CD4-positive, alpha-beta T cell treated with Interleukin-10 for 1 hour (primary cell): ENCODE measurements around the gene IRX2.

Experiments
- DNase-seq: peaks from one replicate; pipeline ENCODE4 v3.0.0-alpha.2; 2020

The IRX2 gene

DNA sequence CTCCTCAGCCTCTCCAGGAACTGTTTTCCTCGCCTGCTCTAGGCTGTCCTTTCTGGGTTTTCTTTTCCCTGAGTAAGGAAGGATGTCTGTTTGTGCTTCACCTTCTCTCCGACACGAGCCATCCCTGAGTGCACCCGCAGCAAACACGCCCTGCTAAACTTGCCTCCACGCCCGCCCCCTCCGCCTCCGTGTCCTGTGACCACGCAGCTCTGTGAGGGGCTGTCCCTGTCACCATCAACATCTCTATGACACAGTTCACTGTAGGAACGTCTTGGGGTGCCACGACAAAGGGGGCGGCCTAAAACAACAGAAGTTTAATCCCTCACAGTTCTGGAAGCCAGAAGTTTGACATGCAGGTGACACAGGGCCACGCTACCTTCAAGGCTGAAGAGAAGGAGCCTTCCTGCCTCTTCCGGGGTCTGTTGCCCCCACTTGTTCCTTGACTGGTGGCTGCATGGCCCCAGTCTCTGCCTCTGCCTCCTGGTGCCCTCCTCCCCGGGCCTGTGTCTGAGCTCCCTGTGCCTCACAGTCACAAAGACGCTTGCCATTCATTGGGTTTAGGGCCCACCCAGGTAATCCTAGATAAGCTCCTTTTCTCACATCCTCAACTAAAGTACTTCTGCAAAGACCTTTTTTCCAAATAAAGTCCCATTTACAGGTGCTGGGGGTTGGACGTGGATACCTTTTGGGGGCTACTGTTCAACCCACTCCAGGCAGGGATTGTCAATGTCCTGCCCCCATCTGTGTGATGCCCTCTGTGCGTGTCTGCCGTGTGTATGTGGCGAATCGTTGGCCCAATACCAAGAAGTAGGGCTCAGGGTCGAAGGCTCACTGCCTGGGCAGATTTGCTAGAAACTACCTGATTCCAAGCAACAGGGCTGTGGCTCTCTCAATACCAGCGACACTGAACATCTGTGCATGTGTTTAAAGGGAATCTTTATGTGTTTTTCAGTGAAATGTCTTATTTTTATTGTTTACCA, 39.7 kb downstream of the IRX2 start:
- DNase-seq = no peak

DNA sequence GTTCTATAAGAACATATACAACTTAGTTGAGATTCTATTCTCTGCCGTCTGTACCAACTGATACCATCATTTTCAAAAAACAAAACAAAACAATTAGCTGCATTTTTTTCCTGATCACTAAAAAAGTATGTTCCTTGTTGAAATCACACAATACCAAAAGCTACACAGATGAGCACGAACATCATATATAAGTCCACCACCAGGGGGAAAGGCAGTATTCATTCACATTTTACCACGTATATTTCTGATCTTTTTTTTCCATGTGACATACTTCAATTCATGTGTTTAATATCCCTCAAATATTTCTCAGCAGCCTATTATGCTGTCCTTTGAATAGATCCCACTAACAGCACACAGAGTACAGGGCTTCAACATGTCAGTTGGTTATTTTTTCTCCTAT, 40.6 kb downstream of the IRX2 start:
- no peak for DNase-seq

DNA sequence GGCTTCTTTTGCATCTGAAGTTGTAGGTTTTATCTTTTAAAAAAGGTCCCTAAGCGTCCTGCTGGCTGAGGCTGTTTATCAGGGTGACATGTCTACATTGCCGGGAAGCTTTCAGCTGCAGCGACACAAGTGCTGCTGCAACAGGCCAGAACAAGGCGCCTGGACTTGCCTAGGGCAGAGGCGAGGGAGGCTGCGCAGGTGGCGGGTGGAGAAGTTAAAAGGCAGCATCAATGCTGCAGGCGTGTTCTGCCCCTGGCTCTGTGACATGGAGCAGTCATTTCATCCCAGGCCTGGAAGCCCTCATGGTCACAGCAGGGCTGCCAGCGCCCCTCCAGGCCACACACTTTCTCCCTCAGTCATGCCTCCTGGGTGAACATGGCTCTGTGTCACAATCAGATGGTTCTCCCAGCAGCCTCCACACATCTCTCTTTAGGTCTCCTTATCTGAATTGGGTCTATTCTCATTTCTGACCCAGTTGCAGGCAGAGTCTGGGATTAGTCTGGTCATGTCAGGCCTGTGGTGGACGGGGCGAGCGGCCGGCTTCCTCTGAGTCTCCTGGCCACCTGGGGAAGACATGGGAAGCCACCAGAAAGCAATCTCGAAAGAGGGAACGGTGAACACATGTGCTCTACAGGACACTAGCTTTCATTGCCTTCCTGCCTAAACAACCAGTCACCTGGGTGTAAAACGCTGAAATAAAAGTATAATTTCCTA, 41.3 kb downstream of the IRX2 start:
- no peak for DNase-seq

DNA sequence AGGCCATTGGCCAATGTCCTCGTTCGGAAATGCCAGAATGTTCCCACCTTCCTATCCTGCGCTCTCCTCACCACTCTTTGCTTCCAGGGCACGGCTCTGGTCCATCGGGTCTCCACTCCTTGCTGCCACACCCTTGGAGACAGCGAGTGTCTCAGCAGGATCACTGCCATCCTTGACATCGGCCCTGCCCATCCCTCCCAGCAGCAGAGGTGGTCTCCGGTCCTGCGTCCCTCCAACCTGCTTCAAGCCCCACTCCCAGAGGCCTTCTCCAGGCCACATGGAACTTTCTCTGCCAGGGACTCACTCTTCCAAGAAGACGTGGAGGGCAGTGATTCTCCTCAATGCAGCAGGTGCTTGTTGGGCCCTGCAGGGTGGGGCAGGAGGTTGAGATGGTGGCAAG, 42.7 kb downstream of the IRX2 start:
- DNase-seq = no peak

DNA sequence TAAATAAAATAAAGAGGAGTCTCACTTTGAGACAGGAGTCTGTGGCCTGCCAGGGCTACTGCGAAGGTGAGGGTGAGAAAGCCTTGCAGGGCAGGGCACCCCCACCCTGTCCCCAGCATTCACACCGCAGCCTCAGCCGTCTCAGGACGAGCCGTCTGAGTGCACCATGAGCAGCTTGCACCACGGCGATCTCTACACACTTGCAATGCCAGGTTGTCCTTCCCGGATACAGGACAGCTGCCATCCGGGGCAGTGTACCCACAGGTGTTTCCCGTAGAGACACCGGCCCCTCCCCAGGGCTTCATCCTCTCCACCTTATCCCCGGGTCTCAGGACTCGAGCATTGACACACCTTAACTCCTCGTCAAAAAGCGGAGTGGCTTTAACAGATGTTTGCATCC, 43.3 kb downstream of the IRX2 start:
- no peak for DNase-seq

DNA sequence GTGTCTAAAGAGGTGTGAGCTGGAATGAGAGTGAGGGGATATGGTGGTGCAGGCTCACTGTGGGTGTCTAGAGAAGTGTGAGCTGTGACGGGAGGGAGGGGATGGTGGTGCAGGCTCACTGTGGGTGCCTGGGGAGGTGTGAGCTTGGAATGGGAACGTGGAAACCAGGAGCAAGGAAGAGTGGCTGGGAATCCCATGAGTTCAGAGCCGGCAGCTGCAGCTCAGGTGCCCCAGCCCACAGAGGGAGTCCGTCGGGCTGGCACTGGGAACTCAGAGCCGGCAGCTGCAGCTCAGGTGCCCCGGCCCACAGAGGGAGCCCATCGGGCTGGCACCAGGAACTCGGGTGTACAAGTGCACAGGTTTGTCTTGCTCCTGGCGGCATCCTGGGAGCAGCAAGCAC, 45.6 kb downstream of the IRX2 start:
- DNase-seq = no peak

DNA sequence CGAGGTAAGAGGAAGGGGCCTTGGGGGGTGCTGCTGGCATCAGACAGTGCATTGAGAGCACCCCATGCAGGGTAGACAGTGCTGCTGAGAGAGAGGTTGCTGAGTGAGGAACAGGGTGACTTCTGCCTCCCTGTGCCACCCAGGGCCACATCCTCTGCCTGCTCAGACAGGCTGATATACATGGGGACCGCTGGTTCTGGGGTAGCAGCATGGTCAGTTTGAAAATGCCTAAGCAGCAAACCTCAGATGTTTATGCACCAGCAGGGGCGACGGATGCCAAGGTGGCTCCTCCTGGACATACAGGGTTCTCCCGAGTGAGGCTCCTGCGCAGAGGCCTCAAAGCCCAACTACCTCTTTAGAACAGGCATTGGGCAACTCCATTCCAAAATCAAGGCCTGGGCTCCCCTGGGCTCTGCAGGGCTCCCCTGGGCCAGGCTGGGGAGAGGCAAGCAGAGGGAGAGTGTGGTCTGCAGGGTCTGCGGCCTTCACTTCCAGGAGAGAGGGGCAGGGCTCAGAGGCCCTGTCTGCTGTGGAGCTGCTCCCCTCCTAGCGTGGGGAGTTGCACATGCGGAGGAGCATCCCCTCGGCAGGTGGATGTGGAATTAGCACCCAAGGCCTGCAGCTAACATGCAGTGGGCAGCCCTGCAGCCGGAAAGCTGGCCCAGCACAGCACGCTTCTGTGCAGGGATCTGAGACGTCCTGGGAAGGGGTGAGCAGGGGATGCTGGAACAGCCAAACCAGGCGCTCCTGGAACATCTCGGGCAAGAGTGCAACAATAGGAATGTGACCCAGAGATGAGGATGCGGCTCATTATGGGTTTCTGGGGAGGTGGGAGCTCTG, 46.5 kb downstream of the IRX2 start:
- DNase-seq = no peak

DNA sequence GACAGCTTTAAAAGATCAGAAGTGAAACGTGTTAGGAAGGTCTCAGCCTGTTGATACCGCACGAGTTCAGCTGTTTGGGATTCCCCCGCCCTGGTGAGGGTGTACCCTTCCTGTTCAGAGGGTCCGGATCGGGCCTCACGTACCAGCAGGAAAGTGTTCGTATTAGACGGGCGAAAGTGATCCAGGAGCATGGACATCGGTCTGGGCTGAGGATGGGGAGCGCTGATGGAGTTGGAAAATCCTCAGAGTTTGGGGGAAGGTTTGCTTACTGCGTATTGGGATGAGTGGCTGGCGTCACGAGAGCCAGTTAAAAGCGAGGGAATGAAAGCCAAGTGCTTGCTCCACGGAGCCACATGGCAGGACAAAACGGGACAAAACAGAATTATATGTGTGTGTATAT, 47.4 kb downstream of the IRX2 start:
- no peak for DNase-seq

DNA sequence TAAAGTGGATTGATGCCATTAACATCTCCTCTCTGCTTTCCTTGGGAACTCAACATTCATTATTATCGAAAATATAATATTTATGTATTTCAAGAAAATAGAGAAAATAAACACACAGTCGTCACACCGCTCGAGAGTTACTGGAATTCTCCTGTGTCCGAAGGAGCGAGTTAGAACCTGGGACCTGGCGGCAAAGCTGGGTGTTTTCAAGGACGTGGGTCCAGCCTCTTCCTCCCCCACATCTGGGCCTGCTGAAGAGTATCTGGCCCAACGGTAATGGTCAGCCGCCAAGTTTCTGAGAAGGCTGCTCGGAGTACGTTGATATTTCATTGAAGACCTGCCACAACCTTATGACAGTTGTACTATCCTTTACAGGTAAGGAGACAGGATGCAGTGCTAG, 47.9 kb downstream of the IRX2 start:
- no peak for DNase-seq

DNA sequence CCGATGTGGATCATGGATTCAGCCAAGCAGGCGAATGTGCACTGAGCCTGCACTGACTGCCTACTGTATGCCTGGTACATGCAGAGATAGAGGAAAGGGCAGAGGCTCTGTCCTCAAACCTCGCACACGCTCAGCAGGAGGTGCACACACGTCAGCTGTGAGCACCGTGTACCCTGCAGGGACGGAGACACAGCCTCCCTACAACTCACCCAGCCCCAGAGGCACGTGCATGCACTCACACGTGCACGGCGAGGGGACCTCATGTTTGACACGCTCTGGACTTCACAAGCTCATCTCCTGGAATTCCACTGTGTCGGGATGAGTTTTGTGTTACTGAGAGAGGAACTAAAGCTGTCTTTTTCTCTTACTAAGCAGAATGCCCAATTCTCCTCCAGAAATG, 48.4 kb downstream of the IRX2 start:
- DNase-seq = no peak

DNA sequence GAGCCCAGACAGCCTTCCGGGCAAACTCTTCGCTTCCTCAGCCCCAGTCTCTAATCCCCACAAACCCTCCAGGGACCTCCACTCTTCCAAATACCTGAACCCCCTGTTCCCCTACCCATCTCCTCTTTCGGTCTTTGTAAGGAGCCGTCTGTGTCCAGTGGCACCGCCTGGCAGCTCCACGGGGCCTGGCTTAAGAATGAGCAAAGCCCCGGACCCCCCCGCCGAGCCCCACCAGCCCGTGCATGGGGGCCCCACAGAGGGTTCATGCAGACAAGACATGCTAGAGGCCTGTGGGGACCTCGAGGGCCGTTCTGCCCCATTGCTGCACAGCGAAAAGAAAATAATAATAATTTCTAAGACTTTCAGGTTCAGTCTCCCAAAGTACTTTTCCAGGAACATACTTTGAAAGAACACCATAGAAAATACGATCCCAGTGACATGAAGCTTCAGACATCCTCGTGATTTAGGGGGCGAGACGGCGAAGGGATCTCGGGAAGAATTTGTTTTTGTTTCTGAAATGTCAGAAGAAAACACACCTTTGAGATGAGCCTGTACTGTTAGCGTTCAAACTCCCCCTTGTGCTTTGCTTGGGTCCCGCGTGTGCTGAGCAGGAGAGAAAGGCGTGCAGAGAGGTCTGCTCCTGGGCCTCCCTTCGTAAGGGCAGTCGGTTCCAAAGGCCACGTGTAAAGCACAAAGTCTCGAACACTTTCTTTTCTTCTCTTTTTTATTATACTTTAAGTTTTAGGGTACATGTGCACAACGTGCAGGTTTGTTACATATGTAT, 49.2 kb downstream of the IRX2 start:
- DNase-seq = no peak

DNA sequence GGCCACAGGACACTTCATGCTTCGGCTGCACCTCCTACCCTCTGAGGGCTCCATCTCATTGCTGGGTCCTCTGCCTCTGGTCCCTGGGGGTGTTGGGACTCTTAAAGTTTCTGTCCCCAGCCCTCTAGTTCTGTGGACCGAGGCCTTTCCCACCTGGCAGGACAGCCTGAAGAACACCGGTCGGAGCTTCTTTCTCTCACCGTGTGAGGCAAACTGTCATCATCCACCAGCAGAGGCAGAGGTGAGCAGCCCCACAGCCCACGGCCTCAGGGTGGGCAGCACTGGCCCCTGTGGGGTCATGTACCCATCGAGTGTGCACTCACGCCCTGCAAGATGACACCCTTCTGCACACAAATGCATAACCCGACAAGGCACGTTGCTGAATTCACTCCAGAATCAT, 49.9 kb downstream of the IRX2 start:
- DNase-seq = no peak

DNA sequence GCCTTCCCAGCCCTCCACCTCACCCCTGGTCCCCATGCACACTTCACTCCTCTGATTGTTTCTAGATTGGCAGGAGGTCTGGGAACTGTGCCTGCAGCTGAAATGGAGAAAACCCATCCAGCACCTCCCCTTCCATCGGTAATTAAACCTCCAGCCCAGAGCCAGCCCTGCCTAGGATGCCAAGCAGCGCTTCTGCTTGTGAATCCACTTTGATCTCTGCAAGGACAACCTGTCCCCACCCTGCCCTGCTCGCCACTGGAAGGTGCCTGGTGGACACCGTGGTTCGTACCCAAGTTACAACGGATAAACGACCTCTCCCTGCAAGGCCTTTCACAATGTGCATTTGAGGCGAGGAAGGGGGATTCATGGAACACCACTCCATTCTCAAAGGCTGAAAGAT, 50.6 kb downstream of the IRX2 start:
- DNase-seq = no peak

DNA sequence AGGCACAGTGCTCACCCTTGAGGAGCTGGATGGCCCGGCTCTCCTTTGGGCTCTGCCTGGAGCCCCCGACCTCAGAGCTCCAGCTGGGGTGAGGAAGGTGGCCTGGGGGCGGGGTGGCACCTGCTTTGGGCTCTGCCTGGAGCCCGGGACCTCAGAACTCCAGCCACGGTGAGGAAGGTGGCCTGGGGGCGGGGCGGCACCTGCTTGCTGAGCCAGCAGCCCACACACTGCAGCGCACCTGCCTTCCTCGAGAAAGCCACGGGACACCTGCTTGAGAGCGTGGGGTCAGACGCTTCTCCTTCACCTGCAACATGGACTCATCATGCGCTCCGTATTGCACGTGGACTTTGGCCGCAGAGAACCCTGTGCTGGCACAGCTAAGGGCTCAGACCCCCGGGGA, 51.8 kb downstream of the IRX2 start:
- no peak for DNase-seq

DNA sequence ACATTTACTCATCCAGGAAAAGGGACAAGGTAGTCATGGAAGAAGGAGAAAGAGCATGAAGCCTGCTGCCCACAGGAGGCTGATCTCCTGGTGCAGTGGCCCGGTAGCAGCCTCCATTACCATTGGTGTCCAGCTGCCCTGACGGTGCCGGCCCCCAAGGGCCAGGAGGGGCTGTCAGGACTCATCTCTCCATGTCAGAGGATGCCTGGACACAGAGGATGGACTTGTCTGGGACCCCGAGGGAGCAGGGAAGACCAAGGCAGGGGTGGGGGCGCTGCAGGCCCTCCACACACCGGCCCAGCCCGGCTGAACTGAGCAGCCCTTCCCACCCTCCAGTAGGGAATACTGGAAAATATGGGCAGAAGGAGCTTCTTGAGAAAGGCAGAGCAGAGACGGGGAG, 52.2 kb downstream of the IRX2 start:
- no peak for DNase-seq

DNA sequence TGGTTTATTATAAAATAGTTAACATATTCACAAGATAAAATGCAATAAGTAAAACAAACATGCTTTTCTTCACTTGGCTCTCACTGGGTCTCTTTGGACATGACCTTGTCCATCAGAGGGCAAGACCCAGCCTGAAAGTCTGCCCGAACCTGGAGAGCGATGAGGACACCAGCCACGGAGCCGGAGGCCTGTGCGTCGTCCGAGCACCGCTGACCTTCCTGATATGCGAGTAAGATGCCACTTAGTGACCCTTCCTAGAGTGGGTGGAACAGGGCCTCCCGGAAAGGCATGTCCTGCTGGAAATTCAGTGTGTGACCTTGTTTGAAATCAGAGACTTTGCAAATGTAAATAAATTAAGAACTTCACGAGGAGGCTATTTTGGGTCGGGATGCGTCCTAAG, 52.9 kb downstream of the IRX2 start:
- DNase-seq = no peak

DNA sequence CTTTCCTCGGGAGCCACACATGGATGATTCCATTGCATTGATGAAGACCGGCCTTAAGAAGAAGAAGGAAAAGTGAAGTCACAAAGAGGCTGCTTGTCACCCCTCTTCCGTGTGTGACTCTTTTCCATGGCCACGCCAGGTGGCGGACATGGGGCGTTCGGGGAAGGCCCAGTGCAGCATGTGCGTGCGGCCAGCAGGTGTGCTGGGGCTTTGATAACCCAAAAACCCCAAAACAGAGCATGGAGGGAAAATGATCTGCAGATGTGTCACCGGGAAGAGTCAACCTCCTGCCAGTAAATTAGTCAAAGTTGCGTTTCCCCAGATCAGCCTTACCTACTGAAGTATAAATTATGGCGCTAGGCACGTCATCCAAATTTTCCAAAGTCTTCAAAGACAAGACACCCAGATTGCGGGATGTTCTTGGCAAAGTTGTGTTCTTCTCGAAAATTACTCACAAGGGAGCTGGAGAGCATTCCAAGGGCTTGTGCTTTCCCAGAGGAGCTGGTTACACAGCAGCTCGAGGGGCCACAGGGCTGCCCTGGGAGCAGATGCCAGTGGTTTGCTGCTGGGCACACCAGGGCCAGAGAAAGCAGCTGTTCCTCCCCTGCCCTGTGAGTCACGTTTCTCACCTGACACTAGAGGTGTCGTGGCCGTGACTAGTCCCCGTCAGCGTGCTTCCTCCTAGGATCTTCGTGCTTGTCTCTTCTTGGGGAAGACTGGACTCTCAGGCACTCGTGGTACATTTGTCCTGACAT, 53.9 kb downstream of the IRX2 start:
- DNase-seq = no peak

DNA sequence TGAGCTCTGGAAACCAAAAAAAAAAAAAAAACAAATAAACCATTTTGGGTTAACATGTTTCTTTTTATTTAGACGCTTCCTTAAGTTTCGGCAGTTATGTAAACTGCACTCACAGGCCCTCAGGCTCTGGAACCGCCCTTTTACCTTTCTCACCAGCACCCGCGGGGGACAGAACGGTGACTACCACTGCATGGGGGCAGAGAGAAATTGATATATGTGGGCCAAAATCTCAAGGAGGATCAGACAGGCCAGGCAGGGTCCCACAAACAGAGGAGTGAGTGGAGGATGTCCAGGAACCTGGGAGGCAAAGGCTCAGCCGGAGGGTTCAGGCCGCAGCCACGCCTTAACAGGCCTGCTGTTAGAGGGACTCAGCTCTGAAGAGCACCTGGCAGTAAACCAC, 54.4 kb downstream of the IRX2 start:
- DNase-seq = no peak
